Measurements from ENCODE around the gene FAM241A. TPM values are rescaled to one million over a fixed set of nuclear protein-coding genes. Genes with fewer than 3 reads are reported as not detected.

The FAM241A gene
- total and polyA plus RNA-seq, 2 of the 13 experiments (the other 11 are each of a cell fraction or from before 2014, with no cell fraction given), result 0.61 to 0.69 TPM

GRCh38 chr4:112110059-112110425, 35.2 kb upstream of the FAM241A start (continued):
- TF ChIP-seq ZNF276 (CRISPR knock-in tag; IDR thresholded peaks at IDR 0.05; ENCODE audit: low read depth) (no peak), CENPT (CRISPR knock-in tag; IDR thresholded peaks at IDR 0.05; ENCODE audit: low read depth) (no peak), PHF8 (CRISPR knock-in tag; IDR thresholded peaks at IDR 0.05) (no peak), NFYC (CRISPR knock-in tag; IDR thresholded peaks at IDR 0.05) (no peak), ZNF530 (CRISPR knock-in tag; IDR thresholded peaks at IDR 0.05; ENCODE audit: low read depth) (no peak)

- Histone ChIP-seq H3K9me3 (ENCODE audit: low read length) (no peaks in the 10 kb centered on the region), H4K20me1 (ENCODE audit: insufficient read depth, low read length) (no peaks in the 10 kb centered on the region), H3K36me3 (replicated peaks in 1 of 2; ENCODE audit: control insufficient read depth in 1 of 2, insufficient read depth in 2 of 2, low read length in 2 of 2) (no peaks in the 10 kb centered on the region), H3K27me3 (ENCODE audit: control insufficient read depth in 1 of 2, insufficient read depth in 2 of 2, low read length in 2 of 2) (peaks cover 0 to 4% of the 10 kb centered on the region in 2 experiments; a peak in 2 of 5 replicates), H3K9ac (ENCODE audit: insufficient read depth, low read depth, low read length) (no peak overlapping the region), H2AFZ (ENCODE audit: low read length) (no peak overlapping the region), H3K27ac (ENCODE audit: extremely low read length, insufficient read depth, low read length) (no peak overlapping the region), H3K4me1 (ENCODE audit: insufficient read depth, low read length) (peaks cover 34% of the 10 kb centered on the region), H3K79me2 (ENCODE audit: insufficient read depth, low read length) (no peaks in the 10 kb centered on the region), H3K4me2 (ENCODE audit: low read depth, low read length) (no peak overlapping the region), H3K4me3 (replicated peaks in 1 of 3; ENCODE audit: insufficient read depth in 1 of 3, low read depth in 2 of 3, low read length in 3 of 3) (no peak overlapping the region)
- ATAC-seq (no peak), DNase-seq (ENCODE audit: low spot score) (no peak), FAIRE-seq (no peak)
- intact Hi-C loops (cut with micrococcal nuclease; ENCODE audit: unreplicated experiment), result no loop called here
- BruUV-seq (replicated peaks), result no TSS peak
- 12% methylated on average over 1 of the region's 1 CpG for WGBS (ENCODE audit: low lambda C conversion rate)
- in situ Hi-C loops (cut with HindIII; ENCODE audit: extremely low pct_ligation_motif_present, low pct_unique_long_range_greater_than_20kb), result no loop called here
- POLR2A ChIA-PET, result no interaction called here
- CTCF ChIA-PET (ENCODE audit: low intra/inter-chr PET ratio, low total read pairs), result no interaction called here
- TF ChIP-seq ZNF230 (CRISPR knock-in tag; IDR thresholded peaks at IDR 0.05) (no peak), MTF2 (CRISPR knock-in tag; IDR thresholded peaks at IDR 0.05; ENCODE audit: borderline replicate concordance) (no peak), ZBED4 (CRISPR knock-in tag; IDR thresholded peaks at IDR 0.05; ENCODE audit: borderline replicate concordance) (no peak), TBX3 (IDR thresholded peaks at IDR 0.05; ENCODE audit: borderline replicate concordance) (no peak), ZNF407 (CRISPR knock-in tag; IDR thresholded peaks at IDR 0.05; ENCODE audit: not compliant biosample characterization) (no peak)
These were observed 33.9 kb upstream of the FAM241A start for GRCh38 chr4:112111306-112111705.

All from HepG2 (cell line).